IMR-90 (cell line): ENCODE results near the gene RPTOR. TPM values are rescaled to one million over a fixed set of nuclear protein-coding genes. Genes with fewer than 3 reads are reported as not detected.

Experiments used
- ATAC-seq: fragments of 200-7000 bp; cut with Tn5 transposase; 2 replicates; pipeline ENCODE4 v1.9.1; 2020; ENCODE audit warnings: low read depth, mild to moderate bottlenecking, moderate library complexity
- BruUV-seq: library from RNA; stranded (reverse); fragments of 400-500 nt; replicated peaks from 2 replicates; lab custom pipeline; 2021; lab: Mats Ljungman, UMichigan
- CTCF ChIA-PET: fragments of 300-600 bp; formaldehyde crosslinking; extraction: SDS; loops from one replicate; lab custom pipeline; 2021; ENCODE audit warnings: antibody characterized with exemption; lab: Yijun Ruan, JAX
- POLR2A ChIA-PET: fragments of 300-600 bp; sonication (Branson Sonifier 250); formaldehyde crosslinking; loops from one replicate; lab custom pipeline; 2022; ENCODE audit warnings: antibody characterized with exemption; ENCODE audit not compliant: unreplicated experiment; lab: Charles Lee
- DNase-seq: peaks from one replicate; pipeline ENCODE4 v3.0.0; 2013
- H2AFZ ChIP-seq: replicated peaks from 2 replicates; pipeline ENCODE3; 2013; ENCODE audit warnings: low read length, mild to moderate bottlenecking; ENCODE audit not compliant: poor library complexity
- H2AK5ac ChIP-seq: 2 replicates; pipeline ENCODE4 v1.6.1; 2013; ENCODE audit warnings: low read depth, low read length, inconsistent platforms
- H2AK9ac ChIP-seq: replicated peaks from 2 replicates; pipeline ENCODE3; 2013; ENCODE audit warnings: mild to moderate bottlenecking, low read depth, low read length, moderate library complexity; ENCODE audit not compliant: poor library complexity
- H2BK120ac ChIP-seq: 2 replicates; pipeline ENCODE4 v1.6.1; 2013; ENCODE audit warnings: low read depth, low read length, inconsistent platforms
- H2BK15ac ChIP-seq: 3 replicates; pipeline ENCODE4 v1.6.1; 2013; ENCODE audit warnings: low read depth, low read length, inconsistent platforms
- H2BK20ac ChIP-seq: 2 replicates; pipeline ENCODE4 v1.6.1; 2013; ENCODE audit warnings: low read depth, mild to moderate bottlenecking, inconsistent platforms, low read length, moderate library complexity
- H2BK5ac ChIP-seq: 2 replicates; pipeline ENCODE4 v1.6.1; 2013; ENCODE audit warnings: mild to moderate bottlenecking, low read depth, low read length, inconsistent platforms; ENCODE audit not compliant: poor library complexity, severe bottlenecking
- H3K14ac ChIP-seq: replicated peaks from 2 replicates; pipeline ENCODE4 v1.6.1; 2013; ENCODE audit warnings: low read depth, low read length, inconsistent platforms
- H3K18ac ChIP-seq: 2 replicates; pipeline ENCODE4 v1.6.1; 2013; ENCODE audit warnings: low read depth, low read length, control low read depth
- H3K23ac ChIP-seq: 2 replicates; pipeline ENCODE4 v1.6.1; 2013; ENCODE audit warnings: low read depth, low read length, inconsistent platforms
- H3K27ac ChIP-seq: 2 replicates; pipeline ENCODE4 v1.5.1; 2013; ENCODE audit warnings: mild to moderate bottlenecking, control low read depth, low read length; ENCODE audit not compliant: insufficient read depth
- H3K27me3 ChIP-seq: 2 replicates; pipeline ENCODE4 v1.6.1; 2013; ENCODE audit warnings: low read length; ENCODE audit not compliant: control insufficient read depth, insufficient read depth
- H3K36me3 ChIP-seq: 2 replicates; pipeline ENCODE4 v1.6.1; 2013; ENCODE audit warnings: low read length, mixed read lengths; ENCODE audit not compliant: control insufficient read depth, insufficient read depth
- H3K4ac ChIP-seq: 2 replicates; pipeline ENCODE4 v1.6.1; 2013; ENCODE audit warnings: low read depth, low read length, inconsistent platforms
- H3K4me1 ChIP-seq: 2 replicates; pipeline ENCODE4 v1.6.1; 2013; ENCODE audit warnings: low read length, mixed read lengths; ENCODE audit not compliant: control insufficient read depth, insufficient read depth
- H3K4me2 ChIP-seq: 2 replicates; pipeline ENCODE4 v1.6.1; 2013; ENCODE audit warnings: low read depth, mild to moderate bottlenecking, control low read depth, low read length, moderate library complexity
- H3K4me3 ChIP-seq: 2 replicates; pipeline ENCODE4 v1.5.1; 2013; ENCODE audit warnings: low read depth, mild to moderate bottlenecking, control low read depth, low read length, moderate library complexity; ENCODE audit not compliant: insufficient read depth
- H3K56ac ChIP-seq: 2 replicates; pipeline ENCODE4 v1.6.1; 2013; ENCODE audit warnings: low read length, inconsistent platforms; ENCODE audit not compliant: insufficient read depth; ENCODE audit errors: extremely low read depth
- H3K79me1 ChIP-seq, 2 experiments: 2 replicates each; pipeline ENCODE4 v1.6.1; 2013; ENCODE audit warnings: low read length in 2 of 2, inconsistent platforms in 1 of 2, low read depth in 1 of 2
- H3K9ac ChIP-seq: 2 replicates; pipeline ENCODE4 v1.6.1; 2013; ENCODE audit warnings: low read depth, low read length, control low read depth
- H3K9me1 ChIP-seq: 2 replicates; pipeline ENCODE4 v1.6.1; 2013; ENCODE audit warnings: low read length, inconsistent platforms; ENCODE audit not compliant: insufficient read depth
- H3K9me3 ChIP-seq: 2 replicates; pipeline ENCODE4 v1.6.1; 2013; ENCODE audit warnings: low read length; ENCODE audit not compliant: control insufficient read depth, insufficient read depth
- H4K20me1 ChIP-seq: 2 replicates; pipeline ENCODE4 v1.6.1; 2013; ENCODE audit warnings: low read length, inconsistent platforms; ENCODE audit not compliant: insufficient read depth
- H4K5ac ChIP-seq: 2 replicates; pipeline ENCODE4 v1.6.1; 2013; ENCODE audit warnings: mild to moderate bottlenecking, low read depth, low read length, control low read depth
- H4K8ac ChIP-seq, 2 experiments: 2 replicates each; pipeline ENCODE4 v1.6.1; 2013; ENCODE audit warnings: low read depth in 2 of 2, low read length in 2 of 2, control low read depth in 1 of 2, inconsistent platforms in 1 of 2
- H4K91ac ChIP-seq: 2 replicates; pipeline ENCODE4 v1.6.1; 2013; ENCODE audit warnings: low read depth, low read length, inconsistent platforms; ENCODE audit not compliant: insufficient read depth
- BHLHE40 ChIP-seq: fragments of 150-350 bp; IDR thresholded peaks from 2 replicates; pipeline ENCODE4 v1.6.1; 2016; ENCODE audit warnings: mild to moderate bottlenecking, low read depth, low read length
- CEBPB ChIP-seq: IDR thresholded peaks from 2 replicates; pipeline ENCODE4 v1.6.1; 2012; ENCODE audit warnings: low read depth, low read length, improper control_type of control experiment
- FOS ChIP-seq: fragments of 150-350 bp; IDR thresholded peaks from 2 replicates; pipeline ENCODE4 v1.6.1; 2016; ENCODE audit warnings: low read depth, low read length
- MXI1 ChIP-seq: IDR thresholded peaks from 2 replicates; pipeline ENCODE4 v1.6.1; 2012; ENCODE audit warnings: low read depth, mild to moderate bottlenecking, low read length, moderate library complexity, borderline replicate concordance
- NFE2L2 ChIP-seq: fragments of 150-350 bp; IDR thresholded peaks from 2 replicates; pipeline ENCODE4 v1.6.1; 2016; ENCODE audit warnings: low read depth, mild to moderate bottlenecking, low read length
- POLR2A ChIP-seq: IDR thresholded peaks from 2 replicates; pipeline ENCODE4 v1.6.1; 2012; ENCODE audit warnings: mild to moderate bottlenecking, low read depth, low read length
- RFX5 ChIP-seq: IDR thresholded peaks from 2 replicates; pipeline ENCODE4 v1.8.0; 2012; ENCODE audit warnings: low read depth, mild to moderate bottlenecking, low read length, moderate library complexity
- SMC3 ChIP-seq: fragments of 150-350 bp; IDR thresholded peaks from 2 replicates; pipeline ENCODE4 v1.6.1; 2016; ENCODE audit warnings: low read depth, mild to moderate bottlenecking, antibody characterized with exemption, low read length, moderate library complexity
- WGBS, 2 experiments: methylation state at CpG; one replicate each; pipeline versions ENCODE4 v1.1.5 to v1.1.7; 2013; ENCODE audit warnings: missing lambda C conversion rate in 2 of 2; ENCODE audit not compliant: insufficient read length in 1 of 2; ENCODE audit errors: extremely low coverage in 2 of 2; 5-methylcytosine and 5-hydroxymethylcytosine counted together
- dilution Hi-C: fragments of 300-500 bp; cut with HindIII; formaldehyde crosslinking; loops from one replicate; pipeline ENCODE4 v1.14.3; 2018; ENCODE audit warnings: low sequenced_read_pairs; ENCODE audit not compliant: unreplicated experiment
- in situ Hi-C: fragments of 300-500 bp; cut with MboI; formaldehyde crosslinking; loops from 3 replicates; pipeline ENCODE4 v1.14.3; 2019; ENCODE audit warnings: low sequenced_read_pairs, inconsistent platforms, mixed read lengths
- intact Hi-C: fragments of 100-400 bp; cut with micrococcal nuclease; formaldehyde crosslinking; loops from 2 replicates; pipeline ENCODE4 v1.10.0; 2022
- polyA plus RNA-seq, 3 experiments: library from polyadenylated mRNA; depleted of rRNA; stranded (reverse); fragments of >200 nt; gene quantifications; 2 replicates each; pipeline ENCODE4 v1.2.3, GENCODE V29; 2012; ENCODE audit warnings: low replicate concordance in 1 of 3
- total RNA-seq: library from RNA; depleted of rRNA; stranded (reverse); fragments of >200 nt; gene quantifications from 2 replicates; pipeline ENCODE4 v1.2.3, GENCODE V29; 2012
- TF ChIP-seq, protein P1 (sequence below): conservative IDR thresholded peaks from 2 replicates; pipeline ENCODE4 v1.5.1; 2012; ENCODE audit warnings: mild to moderate bottlenecking, low read depth, low read length, improper control_type of control experiment
- TF ChIP-seq, protein P2 (sequence below): fragments of 150-350 bp; IDR thresholded peaks from 2 replicates; pipeline ENCODE4 v1.6.1; 2016; ENCODE audit warnings: low read depth, mild to moderate bottlenecking, low read length, moderate library complexity, borderline replicate concordance
- TF ChIP-seq, protein P3 (sequence below): fragments of 150-350 bp; IDR thresholded peaks from 2 replicates; pipeline ENCODE4 v1.6.1; 2017; ENCODE audit warnings: mild to moderate bottlenecking, antibody characterized with exemption, low read length, low read depth

The RPTOR gene
- total and polyA plus RNA-seq, 2 of the 4 experiments (the other 2 are of a cell fraction) = 10.8 to 14.7 TPM

DNA sequence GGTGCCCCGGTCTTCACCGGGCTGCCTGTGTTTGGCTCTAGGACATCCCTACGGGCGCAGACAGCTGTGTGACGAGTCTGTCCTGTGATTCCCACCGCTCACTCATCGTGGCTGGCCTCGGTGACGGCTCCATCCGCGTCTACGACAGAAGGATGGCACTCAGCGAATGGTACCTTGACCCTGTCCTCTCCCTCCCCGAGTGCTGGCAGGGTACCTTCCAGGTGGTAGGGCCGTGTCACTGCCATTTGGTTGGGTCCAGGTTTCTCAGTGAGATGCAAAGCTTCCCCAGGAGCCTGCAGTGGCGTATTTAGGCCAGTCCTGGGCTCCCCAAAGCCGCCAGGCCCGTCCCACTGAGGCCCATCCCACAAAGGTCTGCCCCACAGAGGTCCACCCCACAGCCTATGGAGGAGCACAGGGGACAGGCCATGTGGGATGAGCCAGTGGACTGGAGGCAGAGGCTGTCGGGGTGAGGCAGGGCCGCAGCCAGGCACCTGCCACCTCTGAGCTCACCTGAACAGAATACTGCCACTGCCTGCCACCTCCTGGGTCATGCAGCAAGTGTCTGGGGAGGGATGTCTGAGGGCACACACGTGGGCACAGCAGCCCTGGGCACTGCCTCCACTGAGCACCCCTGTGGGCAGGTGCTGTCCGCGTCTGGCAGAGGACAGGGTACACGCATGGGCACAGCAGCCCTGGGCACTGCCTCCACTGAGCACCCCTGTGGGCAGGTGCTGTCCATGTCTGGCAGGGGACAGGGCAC is 415.6 kb downstream of the RPTOR start:
- Histone ChIP-seq H3K18ac (peak overlapping the region; percentile 12; the same call in 1 of the 2 replicates), H3K27me3 (no peaks in the 10 kb centered on the region), H3K36me3 (peaks cover 5% of the 10 kb centered on the region; the same call in 1 of the 2 replicates), H3K79me1 (0 out of 4 replicates have a peak, but pooled peaks cover 0 to 2% of the 10 kb centered on the region in 2 experiments), H3K9me3 (no peaks in the 10 kb centered on the region), H2BK5ac (no peak overlapping the region), H3K9me1 (0 out of 2 replicates have a peak, but pooled peaks cover 10% of the 10 kb centered on the region), H3K23ac (no peak overlapping the region), H2AFZ (peak overlapping the region; percentile 57), H2AK9ac (peak overlapping the region; percentile 91), H2BK120ac (peak overlapping the region; percentile 56), H3K27ac (peak overlapping the region; percentile 41), H4K8ac (peak overlapping the region; percentile 66 to 96), H2BK15ac (peak overlapping the region; percentile 52; the same call in 2 of the 3 replicates), H3K56ac (no peak overlapping the region; the same call in 1 of the 2 replicates), H4K5ac (peak overlapping the region; percentile 45; the same call in 1 of the 2 replicates), H3K4me1 (peaks cover 13% of the 10 kb centered on the region), H2BK20ac (peak overlapping the region; percentile 5), H3K4me2 (no peak overlapping the region), H3K9ac (peak overlapping the region; percentile 34; the same call in 1 of the 2 replicates), H2AK5ac (peak overlapping the region; percentile 92), H4K20me1 (no peaks in the 10 kb centered on the region), H3K4ac (peak overlapping the region; percentile 66), H4K91ac (peak overlapping the region; percentile 85), H3K4me3 (no peak overlapping the region), H3K14ac (peak overlapping the region; percentile 1; the same call in 1 of the 2 replicates)
- POLR2A ChIA-PET = no interaction called here
- dilution Hi-C loops = no loop called here
- intact Hi-C loops = no loop called here
- in situ Hi-C loops = no loop called here
- CTCF ChIA-PET = no interaction called here
- no peak for DNase-seq
- no peak; the same call in 1 of the 2 replicates for ATAC-seq
- WGBS, 2 experiments = 84% methylated on average over 20 of the region's 24 CpGs; no CpG with 5 or more reads in 1 of the 2 experiments
- TF ChIP-seq, protein P1, sequence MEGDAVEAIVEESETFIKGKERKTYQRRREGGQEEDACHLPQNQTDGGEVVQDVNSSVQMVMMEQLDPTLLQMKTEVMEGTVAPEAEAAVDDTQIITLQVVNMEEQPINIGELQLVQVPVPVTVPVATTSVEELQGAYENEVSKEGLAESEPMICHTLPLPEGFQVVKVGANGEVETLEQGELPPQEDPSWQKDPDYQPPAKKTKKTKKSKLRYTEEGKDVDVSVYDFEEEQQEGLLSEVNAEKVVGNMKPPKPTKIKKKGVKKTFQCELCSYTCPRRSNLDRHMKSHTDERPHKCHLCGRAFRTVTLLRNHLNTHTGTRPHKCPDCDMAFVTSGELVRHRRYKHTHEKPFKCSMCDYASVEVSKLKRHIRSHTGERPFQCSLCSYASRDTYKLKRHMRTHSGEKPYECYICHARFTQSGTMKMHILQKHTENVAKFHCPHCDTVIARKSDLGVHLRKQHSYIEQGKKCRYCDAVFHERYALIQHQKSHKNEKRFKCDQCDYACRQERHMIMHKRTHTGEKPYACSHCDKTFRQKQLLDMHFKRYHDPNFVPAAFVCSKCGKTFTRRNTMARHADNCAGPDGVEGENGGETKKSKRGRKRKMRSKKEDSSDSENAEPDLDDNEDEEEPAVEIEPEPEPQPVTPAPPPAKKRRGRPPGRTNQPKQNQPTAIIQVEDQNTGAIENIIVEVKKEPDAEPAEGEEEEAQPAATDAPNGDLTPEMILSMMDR = no peak
- TF ChIP-seq FOS = no peak
- no peak for TF ChIP-seq MXI1
- TF ChIP-seq CEBPB = no peak
- TF ChIP-seq, protein P2, sequence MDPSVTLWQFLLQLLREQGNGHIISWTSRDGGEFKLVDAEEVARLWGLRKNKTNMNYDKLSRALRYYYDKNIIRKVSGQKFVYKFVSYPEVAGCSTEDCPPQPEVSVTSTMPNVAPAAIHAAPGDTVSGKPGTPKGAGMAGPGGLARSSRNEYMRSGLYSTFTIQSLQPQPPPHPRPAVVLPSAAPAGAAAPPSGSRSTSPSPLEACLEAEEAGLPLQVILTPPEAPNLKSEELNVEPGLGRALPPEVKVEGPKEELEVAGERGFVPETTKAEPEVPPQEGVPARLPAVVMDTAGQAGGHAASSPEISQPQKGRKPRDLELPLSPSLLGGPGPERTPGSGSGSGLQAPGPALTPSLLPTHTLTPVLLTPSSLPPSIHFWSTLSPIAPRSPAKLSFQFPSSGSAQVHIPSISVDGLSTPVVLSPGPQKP = no peak
- TF ChIP-seq NFE2L2 = no peak
- TF ChIP-seq SMC3 = no peak
- no peak for TF ChIP-seq RFX5
- no peak for TF ChIP-seq POLR2A
- TF ChIP-seq, protein P3, sequence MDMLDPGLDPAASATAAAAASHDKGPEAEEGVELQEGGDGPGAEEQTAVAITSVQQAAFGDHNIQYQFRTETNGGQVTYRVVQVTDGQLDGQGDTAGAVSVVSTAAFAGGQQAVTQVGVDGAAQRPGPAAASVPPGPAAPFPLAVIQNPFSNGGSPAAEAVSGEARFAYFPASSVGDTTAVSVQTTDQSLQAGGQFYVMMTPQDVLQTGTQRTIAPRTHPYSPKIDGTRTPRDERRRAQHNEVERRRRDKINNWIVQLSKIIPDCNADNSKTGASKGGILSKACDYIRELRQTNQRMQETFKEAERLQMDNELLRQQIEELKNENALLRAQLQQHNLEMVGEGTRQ = no peak
- TF ChIP-seq BHLHE40 = no peak
- no TSS peak for BruUV-seq
